Colon (tissue), 2 donors: ENCODE measurements around the gene NF1.
"Not testable (repeated sequence)": the region's sequence is repeated elsewhere in the genome, so short reads cannot be mapped to it uniquely, and the experiment has no call there.

Experiments
- FAIRE-seq: peaks from 2 replicates; lab custom pipeline; 2012; peaks lifted over from hg19 to GRCh38; lab: Jason Lieb, UNC
- donor health status: control.
- donor health status: control.

Gene NF1, protein sequence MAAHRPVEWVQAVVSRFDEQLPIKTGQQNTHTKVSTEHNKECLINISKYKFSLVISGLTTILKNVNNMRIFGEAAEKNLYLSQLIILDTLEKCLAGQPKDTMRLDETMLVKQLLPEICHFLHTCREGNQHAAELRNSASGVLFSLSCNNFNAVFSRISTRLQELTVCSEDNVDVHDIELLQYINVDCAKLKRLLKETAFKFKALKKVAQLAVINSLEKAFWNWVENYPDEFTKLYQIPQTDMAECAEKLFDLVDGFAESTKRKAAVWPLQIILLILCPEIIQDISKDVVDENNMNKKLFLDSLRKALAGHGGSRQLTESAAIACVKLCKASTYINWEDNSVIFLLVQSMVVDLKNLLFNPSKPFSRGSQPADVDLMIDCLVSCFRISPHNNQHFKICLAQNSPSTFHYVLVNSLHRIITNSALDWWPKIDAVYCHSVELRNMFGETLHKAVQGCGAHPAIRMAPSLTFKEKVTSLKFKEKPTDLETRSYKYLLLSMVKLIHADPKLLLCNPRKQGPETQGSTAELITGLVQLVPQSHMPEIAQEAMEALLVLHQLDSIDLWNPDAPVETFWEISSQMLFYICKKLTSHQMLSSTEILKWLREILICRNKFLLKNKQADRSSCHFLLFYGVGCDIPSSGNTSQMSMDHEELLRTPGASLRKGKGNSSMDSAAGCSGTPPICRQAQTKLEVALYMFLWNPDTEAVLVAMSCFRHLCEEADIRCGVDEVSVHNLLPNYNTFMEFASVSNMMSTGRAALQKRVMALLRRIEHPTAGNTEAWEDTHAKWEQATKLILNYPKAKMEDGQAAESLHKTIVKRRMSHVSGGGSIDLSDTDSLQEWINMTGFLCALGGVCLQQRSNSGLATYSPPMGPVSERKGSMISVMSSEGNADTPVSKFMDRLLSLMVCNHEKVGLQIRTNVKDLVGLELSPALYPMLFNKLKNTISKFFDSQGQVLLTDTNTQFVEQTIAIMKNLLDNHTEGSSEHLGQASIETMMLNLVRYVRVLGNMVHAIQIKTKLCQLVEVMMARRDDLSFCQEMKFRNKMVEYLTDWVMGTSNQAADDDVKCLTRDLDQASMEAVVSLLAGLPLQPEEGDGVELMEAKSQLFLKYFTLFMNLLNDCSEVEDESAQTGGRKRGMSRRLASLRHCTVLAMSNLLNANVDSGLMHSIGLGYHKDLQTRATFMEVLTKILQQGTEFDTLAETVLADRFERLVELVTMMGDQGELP (N-terminal part only)

GRCh38 chr17:31094600-31095235 is at the start of gene NF1:
Gene NF1, plus strand, starts transcription at chr17:31094977. Its CDS starts 333 bp downstream, at chr17:31095310.
- FAIRE-seq = no peak

DNA sequence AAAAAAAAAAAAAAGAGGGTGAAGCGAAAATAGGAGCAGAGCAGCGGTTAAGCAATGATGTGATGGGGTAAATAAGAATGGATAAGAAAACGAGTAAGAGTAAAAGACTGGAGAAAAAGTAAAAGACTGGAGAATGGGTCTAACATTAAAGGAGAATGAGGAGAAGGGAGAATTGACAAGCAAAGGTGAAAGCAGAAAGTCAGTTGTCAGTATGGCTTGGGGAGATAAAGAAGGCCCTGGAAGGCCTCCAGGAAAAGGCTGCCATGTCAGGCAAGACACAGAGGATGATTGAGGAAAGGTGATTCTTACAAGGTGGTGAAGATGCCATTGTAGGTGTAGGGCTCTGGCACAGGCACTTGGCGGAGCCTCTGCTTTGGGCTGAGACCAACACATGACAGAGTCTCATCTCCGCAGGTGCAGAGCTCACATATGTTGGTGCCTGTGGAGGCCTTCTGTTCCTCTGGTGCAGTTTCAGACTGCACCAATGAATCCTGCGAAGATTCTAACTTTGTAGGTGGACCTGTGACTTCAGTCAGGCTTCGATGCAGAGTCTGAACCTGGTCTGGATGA is 47.8 kb upstream of the NF1 start:
- not testable (repeated sequence) for FAIRE-seq

- FAIRE-seq = no peak
Measured at GRCh38 chr17:31048142-31048541, 46.6 kb upstream of the NF1 start.

DNA sequence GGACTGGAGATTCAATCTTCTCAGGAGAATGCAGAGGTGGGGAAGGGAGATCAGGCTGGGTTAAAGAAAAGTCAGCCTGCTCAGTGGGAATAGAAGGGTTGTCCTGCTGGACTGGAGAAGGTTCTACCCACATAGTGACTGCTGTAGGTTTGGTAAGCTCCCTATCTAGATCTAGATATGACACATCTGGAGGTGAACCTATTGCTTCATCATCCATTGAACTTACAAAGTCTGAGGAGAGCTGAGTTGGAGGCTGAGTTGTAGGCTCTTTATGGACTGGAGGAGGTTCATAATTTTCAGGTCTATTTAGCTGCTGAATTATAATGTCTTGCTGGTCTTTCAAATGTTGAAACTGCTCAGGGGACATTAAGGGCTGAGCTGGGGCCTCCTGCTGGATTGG is 46.0 kb upstream of the NF1 start:
- no peak for FAIRE-seq

GRCh38 chr17:31050948-31051347 is 43.8 kb upstream of the NF1 start:
- no peak for FAIRE-seq

DNA sequence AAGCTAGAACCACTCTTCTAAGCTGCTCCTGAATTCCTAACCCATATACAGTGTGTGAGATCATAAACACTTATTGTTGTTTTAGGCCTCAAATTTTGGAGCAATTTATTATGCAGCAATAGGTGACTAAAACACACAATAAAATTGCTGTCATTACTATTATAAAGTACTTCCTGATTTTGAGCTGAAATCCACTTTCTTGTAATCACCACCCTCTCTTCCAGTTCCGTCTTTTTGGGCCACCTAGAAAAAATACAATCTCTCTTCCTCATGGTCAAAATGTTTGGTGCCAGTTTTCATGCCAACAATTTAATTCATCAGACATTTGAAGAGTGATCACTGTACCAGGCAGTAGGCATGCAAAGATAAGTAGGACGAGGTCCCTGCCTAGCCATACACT is 43.3 kb upstream of the NF1 start:
- no peak for FAIRE-seq

DNA sequence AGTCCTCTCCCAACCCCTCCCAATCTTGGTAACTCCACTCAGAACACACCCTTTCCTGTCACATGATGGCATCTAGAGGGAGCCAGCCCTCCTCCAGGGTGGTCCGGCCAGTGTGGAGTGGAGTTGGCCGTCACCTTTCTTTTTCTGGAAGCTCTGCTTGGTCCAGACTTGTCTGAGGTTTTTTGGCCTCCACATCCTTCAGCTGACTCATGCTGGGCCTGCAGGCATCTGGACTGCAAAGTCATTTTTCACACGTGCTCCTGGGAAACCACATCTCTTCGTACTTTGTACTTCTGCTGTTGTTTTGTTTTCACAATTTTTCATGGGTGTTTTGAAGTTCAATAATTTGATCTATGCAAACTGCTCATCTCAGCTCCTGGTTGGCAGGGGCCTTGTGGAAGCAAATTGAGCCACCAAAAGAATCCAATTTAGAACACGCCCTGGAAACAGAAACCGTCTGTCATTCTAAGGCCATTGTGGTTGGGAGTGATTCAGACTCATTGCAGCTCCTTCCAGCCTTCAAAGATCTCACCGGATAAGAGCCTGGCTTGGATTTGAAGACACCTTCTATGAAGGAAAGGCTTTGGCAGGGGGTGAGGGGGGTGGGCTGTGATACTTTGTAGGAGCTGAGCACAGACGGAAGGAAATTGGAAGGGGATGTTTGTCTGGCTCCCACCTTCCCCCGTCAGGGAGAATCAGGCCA is 42.4 kb upstream of the NF1 start:
- FAIRE-seq = no peak

DNA sequence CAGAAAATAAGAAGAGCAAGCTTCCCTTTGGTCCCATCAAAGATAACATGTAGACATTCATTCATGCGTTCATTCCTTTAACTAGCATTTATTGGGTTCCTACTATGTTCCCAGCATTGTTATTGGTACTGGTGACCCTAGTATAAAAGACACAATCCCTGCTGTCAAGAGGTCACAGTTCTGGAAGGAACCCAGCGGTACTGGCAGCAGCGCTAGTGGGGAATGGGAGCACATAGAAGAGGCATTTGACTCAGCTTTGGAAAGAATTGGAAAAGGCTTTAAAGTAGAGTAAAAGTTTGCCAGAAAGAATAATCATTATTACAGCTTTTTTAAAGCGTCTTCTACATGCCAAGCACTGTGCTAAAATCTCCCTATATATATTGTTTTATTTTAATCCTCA is 41.7 kb upstream of the NF1 start:
- FAIRE-seq = no peak

DNA sequence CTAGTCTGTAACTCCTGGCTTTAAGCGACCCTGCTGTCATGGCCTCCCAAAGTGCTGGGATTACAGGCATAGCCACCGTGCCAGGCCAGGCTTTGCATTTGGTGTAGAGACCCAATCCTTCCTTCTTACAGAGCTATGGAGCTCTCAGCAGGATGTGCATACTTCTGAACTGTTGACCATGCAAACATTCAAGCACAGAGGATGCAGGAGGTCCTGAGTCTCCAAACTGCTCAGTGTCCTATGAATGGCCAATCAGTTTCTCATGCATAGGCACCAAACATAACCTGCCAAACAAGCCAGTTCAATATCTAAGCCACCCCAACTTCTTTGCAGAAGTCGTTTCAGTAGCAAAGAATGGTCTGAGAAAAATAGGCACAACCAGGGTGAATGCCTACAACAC is 40.0 kb upstream of the NF1 start:
- no peak for FAIRE-seq

DNA sequence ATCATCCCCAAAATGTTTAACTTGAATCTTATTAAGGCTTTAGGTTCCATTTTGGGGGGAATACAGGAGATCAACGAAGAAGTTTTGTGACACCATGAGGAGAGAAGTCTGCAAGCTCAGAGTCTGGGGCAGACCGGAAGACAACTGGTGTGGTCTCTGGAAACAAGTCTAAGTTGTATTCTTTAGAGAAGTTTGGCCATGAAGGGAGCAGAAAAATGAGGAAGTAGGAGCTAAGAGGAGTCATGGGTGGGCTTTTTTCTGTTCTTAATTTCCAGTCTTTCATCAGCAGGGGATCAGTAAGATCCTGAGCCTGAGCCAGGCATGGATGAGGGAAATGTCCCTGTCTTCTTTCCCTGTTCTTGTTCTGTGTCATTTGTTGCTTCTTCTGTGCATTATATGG is 35.8 kb upstream of the NF1 start:
- no peak for FAIRE-seq

DNA sequence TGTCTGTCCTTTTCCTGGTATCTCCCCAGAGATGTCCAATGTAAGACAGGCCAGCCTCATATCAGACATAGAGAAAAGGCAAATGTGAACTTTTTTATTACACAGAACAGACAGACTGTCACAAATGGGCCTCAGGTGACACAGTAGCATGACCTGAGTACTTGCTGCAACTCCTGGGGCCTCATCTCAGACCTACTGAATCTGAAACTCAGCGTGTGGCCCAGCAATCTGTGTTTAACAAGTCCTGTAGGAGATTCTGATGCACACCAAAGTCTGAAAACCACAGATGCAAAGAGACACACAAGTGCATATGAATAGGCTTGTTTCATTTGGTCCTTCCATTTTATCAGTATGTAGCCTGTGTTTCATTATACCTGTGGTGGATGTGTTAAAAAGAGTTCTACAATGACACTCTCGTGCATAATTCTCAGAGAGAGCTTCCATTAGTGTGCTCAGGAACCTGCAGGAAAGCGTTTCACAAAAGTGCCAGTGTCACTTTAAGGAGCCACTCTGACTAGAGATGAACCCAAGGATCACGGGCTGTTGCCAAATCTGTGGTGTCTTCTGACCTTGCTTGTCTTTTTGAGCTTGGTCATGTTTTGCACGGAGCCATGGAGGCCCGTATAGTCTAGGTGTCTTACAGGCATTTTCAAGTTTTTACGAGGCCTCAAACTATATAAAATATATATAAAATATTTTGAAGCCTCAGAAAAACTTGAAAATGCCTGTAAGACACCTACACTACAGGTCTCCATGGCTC is 33.8 kb upstream of the NF1 start:
- no peak for FAIRE-seq

GRCh38 chr17:31061678-31062077 is 33.1 kb upstream of the NF1 start:
- no peak for FAIRE-seq

- FAIRE-seq = no peak
Measured at GRCh38 chr17:31062346-31062745, 32.4 kb upstream of the NF1 start.

DNA sequence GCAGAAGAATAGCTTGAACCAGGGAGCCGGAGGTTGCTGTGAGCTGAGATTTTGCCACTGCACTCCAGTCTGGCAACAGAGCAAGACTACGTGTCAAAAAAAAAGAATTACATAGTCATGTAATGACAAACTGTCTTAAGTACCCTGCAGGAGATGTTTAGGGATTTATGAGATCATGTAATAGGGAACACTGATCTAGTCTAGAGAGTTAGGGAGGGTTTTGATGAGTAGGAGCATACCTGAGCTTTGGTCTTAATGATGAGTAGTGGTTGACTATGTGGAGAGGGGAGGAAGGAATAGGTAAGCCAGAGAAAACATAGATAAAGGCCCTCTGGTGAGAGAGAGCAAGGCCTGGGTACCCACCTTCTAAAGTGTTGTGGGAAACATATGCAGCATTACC is 30.1 kb upstream of the NF1 start:
- no peak for FAIRE-seq

GRCh38 chr17:31067691-31068184 is 27.0 kb upstream of the NF1 start:
- FAIRE-seq = peak; percentile 43

- no peak for FAIRE-seq
Measured at GRCh38 chr17:31068291-31068690, 26.5 kb upstream of the NF1 start.

GRCh38 chr17:31072186-31072585 is 22.6 kb upstream of the NF1 start:
- no peak for FAIRE-seq

DNA sequence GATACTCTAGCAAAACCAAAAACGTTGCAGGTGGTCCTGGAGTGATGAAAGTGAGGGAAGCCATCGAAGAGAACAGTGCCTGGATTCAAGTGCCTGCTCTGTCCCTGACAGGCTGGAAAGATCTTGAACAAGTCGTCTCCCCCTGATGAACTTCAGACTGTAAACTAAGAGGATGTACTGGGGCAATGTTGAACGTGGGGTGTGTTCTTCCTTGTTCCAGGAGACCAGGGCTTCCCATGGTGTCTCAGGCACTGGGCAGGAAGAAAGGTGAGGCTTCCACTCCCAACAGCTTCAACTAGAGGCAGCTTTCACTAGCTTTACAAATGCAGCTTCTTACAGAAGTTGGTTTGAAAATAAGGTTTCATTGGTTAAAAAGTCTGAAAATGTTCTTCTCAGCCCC is 21.4 kb upstream of the NF1 start:
- FAIRE-seq = no peak

DNA sequence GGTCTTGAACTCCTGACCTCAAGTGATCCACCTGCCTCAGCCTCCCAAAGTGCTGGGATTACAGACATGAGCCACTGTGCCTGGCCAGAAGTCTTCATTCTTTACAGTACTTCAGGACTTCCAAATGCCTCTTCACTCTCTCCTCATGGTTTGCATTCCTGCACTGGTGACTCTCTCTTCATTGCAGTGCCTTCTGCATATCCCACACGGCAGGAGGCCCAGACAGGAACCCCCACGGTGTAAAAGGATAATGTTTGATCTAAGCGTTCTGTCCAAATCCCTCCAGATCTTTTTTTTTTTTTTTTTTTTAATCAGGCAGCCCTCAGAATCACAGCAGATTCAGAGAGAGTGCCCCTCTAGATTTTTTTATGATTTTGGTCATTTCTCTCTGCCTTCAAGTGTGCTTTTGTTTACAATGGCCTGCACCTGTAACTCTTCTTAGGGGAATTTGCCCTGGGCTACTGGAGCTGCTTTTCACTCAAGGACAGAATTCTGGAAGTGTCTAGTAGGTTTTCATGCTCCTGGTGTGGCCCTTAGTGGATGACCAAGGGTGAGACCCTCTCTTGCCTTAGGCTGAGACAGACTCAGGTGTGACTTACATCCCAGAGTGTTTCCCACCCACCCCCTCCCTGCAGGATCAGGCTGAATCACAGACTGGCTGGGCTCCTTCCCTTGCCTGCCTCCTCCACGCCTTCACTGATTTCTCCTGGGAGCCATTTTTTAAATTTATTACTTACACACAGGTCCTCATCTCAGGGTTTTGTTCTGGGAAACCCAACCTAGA is 19.8 kb upstream of the NF1 start:
- no peak for FAIRE-seq
